Raji (cell line): ENCODE measurements around the gene PPP1R11.

ENCODE experiments used
- POLR2A ChIP-seq: IDR thresholded peaks from 2 replicates; pipeline ENCODE4 v1.6.1; 2011; ENCODE audit warnings: low read depth, low read length, control low read depth; ENCODE audit not compliant: insufficient read depth

Gene PPP1R11, protein sequence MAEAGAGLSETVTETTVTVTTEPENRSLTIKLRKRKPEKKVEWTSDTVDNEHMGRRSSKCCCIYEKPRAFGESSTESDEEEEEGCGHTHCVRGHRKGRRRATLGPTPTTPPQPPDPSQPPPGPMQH

DNA sequence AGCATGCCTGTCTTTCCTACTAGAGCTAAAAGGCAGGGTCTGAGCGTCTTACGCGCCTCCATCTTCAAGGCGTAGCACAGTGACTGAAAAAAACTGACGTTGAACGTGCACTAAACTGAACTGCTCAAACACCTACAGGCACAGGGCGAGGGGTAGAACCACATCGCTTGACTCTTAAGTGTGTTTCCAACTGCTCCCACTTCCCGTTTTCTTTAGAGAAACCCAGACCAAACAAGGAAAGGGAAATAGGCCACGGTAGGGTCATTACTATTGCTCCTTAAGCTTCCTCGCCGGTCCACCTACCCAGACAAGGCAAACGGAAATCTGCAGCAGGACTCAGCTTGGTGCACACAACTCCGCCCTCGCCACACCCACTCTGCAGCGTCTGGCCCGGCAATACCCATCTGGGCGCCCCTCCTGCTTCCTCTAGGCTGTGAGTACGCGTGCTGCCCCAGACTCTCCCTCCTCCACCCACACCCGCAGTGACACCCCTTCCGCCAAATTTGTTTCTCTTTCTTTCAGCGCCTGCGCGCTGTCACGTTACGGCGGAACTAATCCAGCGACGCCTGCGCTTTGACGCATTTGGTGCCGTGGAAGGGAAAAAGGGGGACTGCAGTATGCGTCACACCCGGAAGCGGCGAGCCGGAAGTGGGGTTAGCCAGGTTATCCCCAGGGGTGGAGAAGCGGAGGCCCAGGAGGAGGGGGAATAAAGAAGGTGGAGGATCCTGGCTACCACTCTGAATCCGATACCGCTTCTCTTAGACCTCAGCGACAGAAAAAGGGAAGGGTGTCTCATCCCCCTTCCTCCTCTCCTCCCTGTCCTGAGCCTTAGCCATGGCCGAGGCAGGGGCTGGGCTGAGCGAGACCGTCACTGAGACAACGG, at the start of gene PPP1R11:
Gene PPP1R11, plus strand, starts transcription at position 622 of the 883 bp plus-strand sequence. Its CDS starts 213 bp downstream, at position 835.
- TF ChIP-seq POLR2A: peak; percentile 92

DNA sequence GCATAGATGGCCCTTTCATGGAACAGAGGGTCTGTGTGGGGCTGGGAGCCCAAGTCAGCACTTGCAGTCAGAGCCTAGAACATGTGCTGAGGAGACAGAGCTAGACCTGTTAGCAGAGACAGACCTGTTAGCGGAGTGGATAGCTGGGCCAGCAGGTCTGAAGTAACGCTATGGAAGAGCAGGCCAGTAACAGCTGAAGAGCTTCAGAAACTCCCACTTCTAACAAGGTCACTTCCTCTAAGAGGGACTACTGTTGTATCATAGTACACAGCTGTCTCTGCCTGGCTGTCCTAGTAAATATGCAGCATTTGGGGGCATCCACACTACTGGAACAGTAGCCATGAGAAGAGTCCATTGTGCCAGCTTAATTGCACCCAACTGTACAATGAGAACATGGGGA, 47.2 kb upstream of the PPP1R11 start:
- TF ChIP-seq POLR2A: no peak

DNA sequence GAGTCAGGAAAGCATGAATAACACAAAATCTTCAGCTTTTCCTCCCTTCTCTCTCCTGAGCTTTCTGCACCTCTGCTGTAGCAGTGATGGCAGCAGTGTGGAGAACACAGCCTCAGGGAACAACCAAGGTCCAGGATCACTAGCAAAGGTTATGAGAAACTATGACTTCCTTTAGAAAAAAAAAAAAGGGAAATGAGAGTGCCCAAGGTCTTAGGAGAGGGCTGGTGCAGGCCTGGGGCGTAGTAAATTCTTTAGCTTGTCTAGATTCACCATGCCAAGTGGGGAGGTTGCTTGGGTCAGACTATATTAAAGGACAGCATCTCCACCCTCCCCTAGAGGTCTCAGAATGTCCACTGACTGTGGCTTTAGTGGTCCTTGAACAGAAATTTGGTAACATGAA, 46.4 kb upstream of the PPP1R11 start:
- TF ChIP-seq POLR2A: no peak

DNA sequence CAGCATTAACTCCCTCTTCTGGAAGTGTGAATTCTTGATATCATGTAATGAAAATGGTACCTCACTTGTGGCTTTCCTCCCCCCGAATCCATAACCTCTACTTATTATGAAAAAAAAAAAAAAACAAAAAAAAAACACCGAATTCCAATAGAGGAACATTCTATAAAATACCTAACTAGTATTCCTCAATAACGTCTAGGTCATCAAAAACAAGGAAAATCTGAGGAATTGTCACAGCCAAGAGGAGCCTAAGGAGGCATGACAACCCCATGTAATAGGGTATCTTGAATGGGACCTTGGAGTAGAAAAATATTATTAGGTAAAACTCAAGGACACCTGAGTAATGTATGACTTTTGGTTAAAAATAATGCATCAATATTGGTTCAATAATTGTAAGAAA, 44.8 kb upstream of the PPP1R11 start:
- TF ChIP-seq POLR2A: no peak

DNA sequence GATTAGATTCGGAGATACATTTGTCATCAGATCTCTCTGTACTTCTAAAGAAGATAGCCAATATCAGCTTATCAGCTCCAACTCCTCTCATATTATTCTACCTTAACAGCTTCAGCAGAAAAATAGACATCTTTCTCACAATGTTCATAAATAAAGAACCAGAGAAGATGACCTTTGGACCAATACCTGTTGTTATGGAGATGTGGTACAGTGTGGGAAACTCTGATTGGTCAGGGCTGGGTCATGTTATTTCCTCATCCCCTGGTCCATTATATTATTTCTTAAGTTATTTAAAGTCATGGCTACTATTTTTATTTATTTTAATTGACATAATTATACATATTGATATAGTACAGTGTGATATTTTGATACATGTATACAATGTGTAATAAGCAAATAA, 41.8 kb upstream of the PPP1R11 start:
- no peak for TF ChIP-seq POLR2A

DNA sequence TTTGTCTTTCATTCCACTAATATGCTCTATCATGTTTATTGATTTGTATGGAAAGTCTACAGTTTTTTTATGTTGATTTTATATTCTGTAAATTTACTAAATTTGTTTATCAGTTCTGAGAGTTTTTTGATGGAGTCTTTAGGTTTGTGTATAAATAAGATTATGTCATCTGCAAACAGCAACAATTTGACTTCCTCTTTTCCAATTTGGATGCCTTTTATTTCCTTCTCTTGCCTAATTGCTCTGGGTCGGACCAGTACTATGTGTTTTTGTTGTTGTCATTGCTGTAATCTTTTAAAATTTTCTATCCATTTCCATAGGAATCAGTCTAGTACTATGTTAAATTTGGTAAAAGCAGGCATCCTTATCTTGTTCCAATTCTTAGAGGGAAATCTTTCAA, 37.4 kb upstream of the PPP1R11 start:
- no peak for TF ChIP-seq POLR2A

DNA sequence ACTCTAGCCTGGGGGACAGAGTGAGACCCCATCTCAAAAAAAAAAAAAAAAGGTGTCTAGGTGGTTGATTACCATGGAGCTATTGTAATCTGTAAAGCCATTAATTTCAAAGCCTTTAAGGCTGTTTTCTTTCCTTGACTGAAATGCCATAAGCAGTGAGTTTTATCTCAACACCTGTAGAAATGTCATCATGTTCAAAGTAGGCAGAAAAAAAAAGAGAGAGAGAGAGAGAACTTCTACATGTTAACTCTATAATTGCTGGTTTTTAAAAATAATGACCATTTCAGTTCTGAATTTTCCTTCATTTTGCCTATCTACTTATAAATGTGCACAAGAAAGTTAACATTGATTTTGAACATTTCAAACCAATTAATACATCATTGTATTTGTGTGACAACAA, 35.6 kb upstream of the PPP1R11 start:
- TF ChIP-seq POLR2A: no peak

DNA sequence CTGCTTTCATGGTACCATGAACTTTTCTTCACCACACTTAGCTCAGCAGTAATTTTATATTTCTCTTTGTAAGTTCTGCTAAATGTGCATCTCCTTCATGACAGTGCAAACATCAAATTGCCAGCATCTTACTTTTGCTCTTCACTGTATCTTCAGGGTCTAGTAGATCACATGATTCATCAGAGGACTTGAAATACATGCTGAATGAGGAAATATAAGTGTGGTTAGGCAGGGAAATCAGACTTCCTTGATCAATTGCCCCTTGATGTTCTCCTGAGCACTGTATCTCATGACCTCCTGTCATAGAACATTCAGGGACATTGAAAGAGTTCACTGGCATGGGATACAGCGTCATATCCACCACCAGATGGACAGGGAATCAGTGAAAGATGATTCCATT, 31.2 kb upstream of the PPP1R11 start:
- no peak for TF ChIP-seq POLR2A

DNA sequence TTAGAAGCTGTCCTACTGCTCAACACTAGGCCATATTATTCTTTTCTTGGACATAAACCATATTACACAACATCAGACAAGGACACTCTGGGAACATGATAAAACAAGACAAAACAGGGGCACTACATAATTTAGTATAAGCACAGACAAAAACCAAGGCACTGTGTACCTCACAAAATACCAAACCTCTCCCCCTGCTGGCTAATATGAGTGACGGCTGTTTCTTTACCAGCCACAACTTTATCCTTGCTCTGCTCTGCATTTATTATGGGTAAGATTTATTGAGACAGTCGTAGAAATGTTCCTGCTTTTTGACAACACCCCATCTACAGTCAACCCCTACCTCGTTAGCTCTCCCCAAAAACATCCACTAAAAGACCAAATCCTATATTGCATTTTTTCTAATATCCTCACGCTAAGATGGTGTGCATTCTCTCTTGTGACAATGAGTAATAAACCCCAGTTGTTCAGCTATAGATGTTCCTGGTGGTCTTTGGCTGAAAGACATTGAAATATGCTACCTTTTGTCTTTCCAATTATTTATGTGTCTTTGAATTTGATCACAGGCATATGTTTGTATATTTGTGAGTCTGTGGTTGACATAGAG, 29.7 kb upstream of the PPP1R11 start:
- TF ChIP-seq POLR2A: no peak

DNA sequence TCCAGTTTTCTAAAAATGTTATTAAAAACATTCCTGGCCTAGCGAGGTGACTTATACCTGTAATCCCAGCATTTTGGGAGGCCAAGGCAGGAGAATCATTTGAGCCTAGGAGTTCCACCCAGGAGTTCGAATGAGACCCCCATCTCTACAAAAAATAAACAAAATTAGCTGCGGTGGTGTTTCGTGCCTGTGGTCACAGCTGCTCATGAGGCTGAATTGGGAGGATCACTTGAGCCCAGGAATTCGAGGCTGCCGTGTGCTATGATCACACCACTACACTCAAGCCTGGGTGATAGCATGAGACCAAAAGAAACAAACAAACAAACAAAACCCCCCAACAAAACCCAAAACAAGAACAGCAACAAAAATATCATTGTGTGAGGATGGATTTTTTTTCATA, 25.8 kb upstream of the PPP1R11 start:
- no peak for TF ChIP-seq POLR2A

DNA sequence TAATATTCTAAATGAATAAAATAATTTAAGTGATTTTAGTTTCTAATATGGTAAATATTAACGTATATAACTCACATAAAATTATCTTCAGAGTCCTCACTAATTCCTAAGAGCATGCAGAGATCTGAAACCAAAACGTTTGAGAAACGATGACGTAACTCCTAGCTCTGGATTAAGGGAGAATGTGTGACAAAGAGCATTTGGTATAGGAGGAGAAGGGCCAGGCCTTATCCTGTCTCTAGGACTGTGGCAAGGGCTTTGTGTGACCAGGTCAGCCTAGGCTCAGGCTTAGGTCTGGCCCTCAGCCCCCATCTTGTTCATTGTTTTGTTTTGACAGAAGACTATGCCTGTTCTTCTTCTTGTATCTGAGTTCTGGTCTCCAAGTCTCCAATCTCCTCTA, 25.2 kb upstream of the PPP1R11 start:
- no peak for TF ChIP-seq POLR2A

DNA sequence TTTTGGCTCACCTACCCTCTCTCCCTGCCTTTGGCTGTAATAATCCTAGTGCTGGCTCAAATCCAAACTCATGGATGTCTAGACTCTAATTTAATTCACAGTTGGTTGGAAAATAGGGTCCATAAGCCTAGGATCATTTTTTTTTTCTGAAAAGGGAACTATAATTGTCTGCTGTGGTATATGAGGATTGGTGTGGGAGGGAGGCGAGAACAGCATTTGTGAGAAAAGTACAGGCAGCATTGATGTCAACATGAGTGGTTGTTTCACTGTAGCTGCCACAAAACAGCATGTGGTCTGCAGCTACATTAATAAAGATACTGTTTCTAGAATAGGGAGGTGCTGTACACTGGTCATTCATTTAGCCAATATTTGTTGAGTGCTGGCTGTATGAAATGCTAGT, 24.5 kb upstream of the PPP1R11 start:
- TF ChIP-seq POLR2A: no peak

DNA sequence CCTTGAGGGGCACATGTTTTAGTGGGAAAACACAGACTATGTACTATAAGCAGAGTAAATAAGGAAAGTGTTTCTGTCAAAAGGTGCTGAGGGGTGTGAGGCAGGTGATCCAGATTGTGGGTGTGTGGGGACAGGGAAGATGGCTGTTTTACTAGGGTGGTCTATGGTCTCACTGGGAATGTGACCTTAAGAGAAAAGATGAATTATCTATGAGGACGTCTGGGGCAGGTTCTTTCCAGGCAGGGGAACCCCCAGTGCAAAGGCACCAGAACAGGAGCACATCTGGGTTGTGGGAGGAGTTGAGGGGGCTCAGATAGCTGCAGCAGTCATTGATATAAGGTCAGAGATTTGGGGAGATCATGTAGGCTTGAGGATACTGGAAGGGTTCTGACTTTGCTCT, 24.1 kb upstream of the PPP1R11 start:
- no peak for TF ChIP-seq POLR2A

DNA sequence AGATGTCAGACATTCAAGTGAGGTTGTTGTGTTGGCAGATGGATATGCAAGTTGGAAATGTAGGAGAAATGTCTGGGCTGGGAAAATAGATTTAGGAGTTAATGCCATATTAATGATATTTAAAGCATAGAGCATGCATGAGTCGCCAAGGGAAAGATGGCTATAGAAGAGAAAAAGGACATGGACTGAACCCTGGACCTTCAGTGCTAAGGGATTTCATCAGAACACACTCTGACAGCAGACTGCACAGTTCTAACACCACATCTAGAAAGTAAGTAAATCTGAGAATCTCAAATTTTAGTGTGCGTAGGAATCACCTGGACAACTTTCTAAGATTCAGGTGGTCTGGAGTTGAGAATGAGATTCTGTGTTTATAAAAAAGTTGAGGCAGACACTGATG, 23.3 kb upstream of the PPP1R11 start:
- no peak for TF ChIP-seq POLR2A

DNA sequence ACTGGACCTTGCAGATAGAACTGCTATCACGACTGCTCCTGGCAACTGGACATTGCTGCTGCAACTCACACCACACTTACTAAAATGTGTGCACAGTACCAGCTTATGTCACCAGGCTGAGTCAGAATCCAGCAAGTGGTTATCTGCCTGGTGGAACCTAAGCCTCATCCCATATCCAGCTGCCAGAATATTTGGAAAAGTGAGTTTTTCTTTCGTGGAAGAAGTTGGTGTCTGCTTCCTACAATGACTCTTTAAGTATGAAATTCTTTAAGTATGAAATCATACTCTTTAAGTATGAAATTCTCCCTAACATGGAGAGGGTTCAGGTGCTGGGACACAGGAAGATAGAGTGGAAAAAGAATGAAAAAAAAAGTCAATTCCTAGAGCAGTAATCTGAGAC, 22.4 kb upstream of the PPP1R11 start:
- TF ChIP-seq POLR2A: no peak

DNA sequence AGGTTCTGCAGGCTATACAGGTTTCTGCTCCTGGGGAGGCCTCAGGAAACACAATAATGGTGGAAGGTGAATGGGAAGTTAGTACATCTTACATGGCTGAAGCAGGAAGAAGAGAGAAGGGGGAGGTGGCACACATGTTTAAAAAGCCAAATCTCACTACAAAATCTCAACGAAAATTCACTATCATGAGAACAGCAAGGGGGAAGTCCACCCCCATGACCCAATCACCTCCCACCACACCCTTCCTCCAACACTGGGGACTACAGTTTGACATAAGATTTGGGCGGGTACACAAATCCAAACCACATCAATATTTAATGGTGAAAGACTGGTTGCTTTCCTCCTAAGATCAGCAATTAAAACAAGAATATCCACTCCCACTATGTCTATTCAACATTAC, 19.8 kb upstream of the PPP1R11 start:
- no peak for TF ChIP-seq POLR2A
